HEK293 (cell line): Measurements from ENCODE around the gene PRRC2C.
A peak's percentile ranks its signal among the peaks of the same experiment; 100 is the strongest.

Source experiments
- CTCF ChIP-seq: fragments of 450-650 bp; formaldehyde crosslinking; IDR thresholded peaks from 2 replicates; pipeline ENCODE4 v1.5.1; 2016; ENCODE audit warnings: missing biosample characterization, missing genetic modification characterization
- PRDM1 ChIP-seq: fragments of 450-650 bp; formaldehyde crosslinking; IDR thresholded peaks from 2 replicates; pipeline ENCODE4; 2016; ENCODE audit warnings: missing biosample characterization, missing genetic modification characterization
- ZNF175 ChIP-seq: fragments of 450-650 bp; formaldehyde crosslinking; IDR thresholded peaks from 2 replicates; pipeline ENCODE4 v1.5.1; 2016; ENCODE audit warnings: missing biosample characterization, missing genetic modification characterization
- ZNF621 ChIP-seq: fragments of 450-650 bp; formaldehyde crosslinking; IDR thresholded peaks from 2 replicates; pipeline ENCODE4 v1.5.1; 2017; ENCODE audit warnings: missing biosample characterization, missing genetic modification characterization
- ZNF660 ChIP-seq: fragments of 450-650 bp; IDR thresholded peaks from 2 replicates; pipeline ENCODE4 v1.5.1; 2018; ENCODE audit warnings: missing biosample characterization, mild to moderate bottlenecking, missing genetic modification characterization
- ZNF785 ChIP-seq: fragments of 450-650 bp; formaldehyde crosslinking; IDR thresholded peaks from 2 replicates; pipeline ENCODE4 v1.5.1; 2016; ENCODE audit warnings: missing biosample characterization, missing genetic modification characterization
- ZNF837 ChIP-seq: fragments of 450-650 bp; formaldehyde crosslinking; IDR thresholded peaks from 2 replicates; pipeline ENCODE4 v1.5.1; 2016; ENCODE audit warnings: missing biosample characterization, missing genetic modification characterization
- TF ChIP-seq, protein P1 (sequence below): fragments of 450-650 bp; IDR thresholded peaks from 2 replicates; pipeline ENCODE4 v1.5.1; 2018; ENCODE audit warnings: missing biosample characterization, missing genetic modification characterization
- TF ChIP-seq, protein P2 (sequence below): fragments of 450-650 bp; formaldehyde crosslinking; IDR thresholded peaks from 2 replicates; pipeline ENCODE4 v1.5.1; 2016; ENCODE audit warnings: missing biosample characterization, missing genetic modification characterization

GRCh38 chr1:171486048-171486519 lies 754 bp downstream of the PRRC2C start:
- TF ChIP-seq, protein P1, sequence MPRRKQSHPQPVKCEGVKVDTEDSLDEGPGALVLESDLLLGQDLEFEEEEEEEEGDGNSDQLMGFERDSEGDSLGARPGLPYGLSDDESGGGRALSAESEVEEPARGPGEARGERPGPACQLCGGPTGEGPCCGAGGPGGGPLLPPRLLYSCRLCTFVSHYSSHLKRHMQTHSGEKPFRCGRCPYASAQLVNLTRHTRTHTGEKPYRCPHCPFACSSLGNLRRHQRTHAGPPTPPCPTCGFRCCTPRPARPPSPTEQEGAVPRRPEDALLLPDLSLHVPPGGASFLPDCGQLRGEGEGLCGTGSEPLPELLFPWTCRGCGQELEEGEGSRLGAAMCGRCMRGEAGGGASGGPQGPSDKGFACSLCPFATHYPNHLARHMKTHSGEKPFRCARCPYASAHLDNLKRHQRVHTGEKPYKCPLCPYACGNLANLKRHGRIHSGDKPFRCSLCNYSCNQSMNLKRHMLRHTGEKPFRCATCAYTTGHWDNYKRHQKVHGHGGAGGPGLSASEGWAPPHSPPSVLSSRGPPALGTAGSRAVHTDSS (tag by site-specific recombination), result no peak
- no peak for TF ChIP-seq ZNF785 (tag by site-specific recombination)
- TF ChIP-seq CTCF (tag by site-specific recombination), result no peak
- no peak for TF ChIP-seq ZNF621 (tag by site-specific recombination)
- no peak for TF ChIP-seq PRDM1 (tag by site-specific recombination)
- 0 out of 2 replicates have a peak, but pooled peaks have one; percentile 15 for TF ChIP-seq ZNF660
- no peak for TF ChIP-seq ZNF837 (tag by site-specific recombination)
- TF ChIP-seq, protein P2, sequence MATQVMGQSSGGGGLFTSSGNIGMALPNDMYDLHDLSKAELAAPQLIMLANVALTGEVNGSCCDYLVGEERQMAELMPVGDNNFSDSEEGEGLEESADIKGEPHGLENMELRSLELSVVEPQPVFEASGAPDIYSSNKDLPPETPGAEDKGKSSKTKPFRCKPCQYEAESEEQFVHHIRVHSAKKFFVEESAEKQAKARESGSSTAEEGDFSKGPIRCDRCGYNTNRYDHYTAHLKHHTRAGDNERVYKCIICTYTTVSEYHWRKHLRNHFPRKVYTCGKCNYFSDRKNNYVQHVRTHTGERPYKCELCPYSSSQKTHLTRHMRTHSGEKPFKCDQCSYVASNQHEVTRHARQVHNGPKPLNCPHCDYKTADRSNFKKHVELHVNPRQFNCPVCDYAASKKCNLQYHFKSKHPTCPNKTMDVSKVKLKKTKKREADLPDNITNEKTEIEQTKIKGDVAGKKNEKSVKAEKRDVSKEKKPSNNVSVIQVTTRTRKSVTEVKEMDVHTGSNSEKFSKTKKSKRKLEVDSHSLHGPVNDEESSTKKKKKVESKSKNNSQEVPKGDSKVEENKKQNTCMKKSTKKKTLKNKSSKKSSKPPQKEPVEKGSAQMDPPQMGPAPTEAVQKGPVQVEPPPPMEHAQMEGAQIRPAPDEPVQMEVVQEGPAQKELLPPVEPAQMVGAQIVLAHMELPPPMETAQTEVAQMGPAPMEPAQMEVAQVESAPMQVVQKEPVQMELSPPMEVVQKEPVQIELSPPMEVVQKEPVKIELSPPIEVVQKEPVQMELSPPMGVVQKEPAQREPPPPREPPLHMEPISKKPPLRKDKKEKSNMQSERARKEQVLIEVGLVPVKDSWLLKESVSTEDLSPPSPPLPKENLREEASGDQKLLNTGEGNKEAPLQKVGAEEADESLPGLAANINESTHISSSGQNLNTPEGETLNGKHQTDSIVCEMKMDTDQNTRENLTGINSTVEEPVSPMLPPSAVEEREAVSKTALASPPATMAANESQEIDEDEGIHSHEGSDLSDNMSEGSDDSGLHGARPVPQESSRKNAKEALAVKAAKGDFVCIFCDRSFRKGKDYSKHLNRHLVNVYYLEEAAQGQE, result no peak
- no peak for TF ChIP-seq ZNF175 (tag by site-specific recombination)
